K562 (cell line): ENCODE results near the gene PLOD1. TPM values are rescaled to one million over a fixed set of nuclear protein-coding genes. Genes with fewer than 3 reads are reported as not detected.
A peak's percentile ranks its signal among the peaks of the same experiment; 100 is the strongest.

Experiments
- ATF7 ChIP-seq: fragments of 450-650 bp; IDR thresholded peaks from 2 replicates; pipeline ENCODE4 v1.7.1; 2014; ENCODE audit warnings: mild to moderate bottlenecking, moderate library complexity
- BRD4 ChIP-seq: fragments of 200-600 bp; sonication (generic); IDR thresholded peaks from 2 replicates; pipeline ENCODE4 v1.6.1; 2017; ENCODE audit warnings: inconsistent platforms
- CBFA2T2 ChIP-seq: fragments of 450-650 bp; conservative IDR thresholded peaks from 2 replicates; pipeline ENCODE4 v1.6.1; 2017; ENCODE audit warnings: mild to moderate bottlenecking
- CBFA2T3 ChIP-seq: fragments of 450-650 bp; IDR thresholded peaks from 2 replicates; pipeline ENCODE4 v1.6.1; 2017
- CREM ChIP-seq: IDR thresholded peaks from 2 replicates; pipeline ENCODE4 v1.6.1; 2014; ENCODE audit warnings: antibody characterized with exemption, low read depth
- DACH1 ChIP-seq: fragments of 450-650 bp; IDR thresholded peaks from 2 replicates; pipeline ENCODE4 v1.6.1; 2018; ENCODE audit not compliant: partially characterized antibody
- E2F1 ChIP-seq: sonication (generic); formaldehyde crosslinking; IDR thresholded peaks from 2 replicates; pipeline ENCODE4 v1.8.1; 2023; ENCODE audit warnings: mild to moderate bottlenecking, missing genetic modification reagents, moderate library complexity
- FOXA3 ChIP-seq, 2 experiments: fragments of 450-650 bp in 1 of 2; sonication (generic) in 1 of 2; formaldehyde crosslinking; IDR thresholded peaks in 1 of 2; conservative IDR thresholded peaks in 1 of 2; 2 replicates each; pipeline versions ENCODE4 v1.4.0 to v1.8.0; 2020 to 2022; ENCODE audit warnings: mild to moderate bottlenecking in 2 of 2, missing genetic modification reagents in 1 of 2
- JUN ChIP-seq, 2 experiments: sonication (generic) in 1 of 2; formaldehyde crosslinking in 1 of 2; IDR thresholded peaks; 2 replicates each; pipeline versions ENCODE4 v1.6.1 to v1.8.0; 2012 to 2022; ENCODE audit warnings: borderline replicate concordance in 2 of 2, mild to moderate bottlenecking in 2 of 2, improper control_type of control experiment in 1 of 2, low read depth in 1 of 2, low read length in 1 of 2, missing genetic modification reagents in 1 of 2
- JUND ChIP-seq, 2 experiments: IDR thresholded peaks; 2 replicates in 1 of 2; 3 replicates in 1 of 2; pipeline ENCODE4 v1.6.1; 2011; ENCODE audit warnings: borderline replicate concordance in 2 of 2, low read depth in 2 of 2, low read length in 2 of 2, improper control_type of control experiment in 1 of 2, missing biosample characterization in 1 of 2, missing genetic modification characterization in 1 of 2, missing genetic modification reagents in 1 of 2
- MAX ChIP-seq: sonication (generic); formaldehyde crosslinking; IDR thresholded peaks from 2 replicates; pipeline ENCODE4 v1.9.0; 2022; ENCODE audit warnings: mild to moderate bottlenecking, missing genetic modification reagents
- MYC ChIP-seq, 2 experiments: fragments of 250-450 bp in 1 of 2; sonication (Bioruptor Pico) in 1 of 2; IDR thresholded peaks; 2 replicates each; pipeline versions ENCODE4 v1.5.1 to v1.6.1; 2012 to 2021; ENCODE audit warnings: low read depth in 2 of 2, borderline replicate concordance in 1 of 2, improper control_type of control experiment in 1 of 2, low read length in 1 of 2, mild to moderate bottlenecking in 1 of 2, moderate library complexity in 1 of 2
- PATZ1 ChIP-seq: fragments of 250-450 bp; sonication (Bioruptor Pico); IDR thresholded peaks from 2 replicates; pipeline ENCODE4 v1.5.0; 2020; ENCODE audit warnings: mild to moderate bottlenecking, borderline replicate concordance
- RAD51 ChIP-seq: fragments of 450-650 bp; IDR thresholded peaks from 2 replicates; pipeline ENCODE4 v1.7.1; 2016; ENCODE audit warnings: low read depth, mild to moderate bottlenecking, borderline replicate concordance
- RCOR1 ChIP-seq, 2 experiments: IDR thresholded peaks; 2 replicates each; pipeline ENCODE4 v1.6.1; 2012; ENCODE audit warnings: low read depth in 2 of 2, low read length in 2 of 2, borderline replicate concordance in 1 of 2, improper control_type of control experiment in 1 of 2
- RNF2 ChIP-seq: sonication (generic); IDR thresholded peaks from 2 replicates; pipeline ENCODE4 v1.6.1; 2016
- TAL1 ChIP-seq: fragments of 450-650 bp; IDR thresholded peaks from 2 replicates; pipeline ENCODE4 v1.6.1; 2016; ENCODE audit warnings: mild to moderate bottlenecking
- USF2 ChIP-seq: sonication (generic); formaldehyde crosslinking; IDR thresholded peaks from 2 replicates; pipeline ENCODE4 v1.5.0; 2020; ENCODE audit warnings: missing genetic modification reagents
- ZNF507 ChIP-seq: conservative IDR thresholded peaks from 2 replicates; pipeline ENCODE4 v1.6.1; 2017; ENCODE audit warnings: missing genetic modification characterization, missing compliant biosample characterization
- polyA plus RNA-seq, 8 experiments: library from polyadenylated mRNA; depleted of rRNA in 4 of 8; stranded (reverse) in 5 of 8; unstranded in 3 of 8; fragments of >200 nt; fragmentation: Nextera tagmentation in 2 of 8; fragmentation: Illumina TruSeq in 1 of 8; extraction: Ambion mirVana in 2 of 8; extraction: Trizol in 1 of 8; gene quantifications; 2 replicates each; pipeline versions ENCODE4 v1.2.1 to v1.2.3, GENCODE V29; 2011 to 2014; ENCODE audit warnings: inconsistent platforms in 1 of 8, missing spikeins in 1 of 8
- total RNA-seq, 7 experiments: library from RNA; depleted of rRNA in 6 of 7; stranded (reverse); fragments of >200 nt in 6 of 7; fragmentation: Illumina TruSeq in 2 of 7; extraction: Trizol in 2 of 7; gene quantifications; 2 replicates each; pipeline versions ENCODE4 v1.2.1 to v1.2.3, GENCODE V29; 2011 to 2021; ENCODE audit warnings: low replicate concordance in 1 of 7

PLOD1 gene
- total and polyA plus RNA-seq, 9 of the 15 experiments (the other 6 are each of a cell fraction or from before 2014, with no cell fraction given) = 16.6 to 90.8 (median 52.7) TPM

- TF ChIP-seq PATZ1 (CRISPR knock-in tag) (no peak), ATF7 (peak; percentile 47; the same call in 1 of the 2 replicates), ZNF507 (no peak), RNF2 (peak; percentile 56; the same call in 1 of the 2 replicates), TAL1 (0 out of 2 replicates have a peak, but pooled peaks have one; percentile 21), CBFA2T2 (0 out of 2 replicates have a peak, but pooled peaks have one; percentile 16), RAD51 (peak; percentile 53; the same call in 1 of the 2 replicates), JUND (IDR thresholded peaks at IDR 0.05; ENCODE audit: borderline replicate concordance, low read depth, low read length) (peak; percentile 43; the same call in 1 of the 2 replicates), JUND (tag; IDR thresholded peaks at IDR 0.05; ENCODE audit: borderline replicate concordance, low read depth, low read length) (peak; percentile 39; the same call in 1 of the 3 replicates), CBFA2T3 (peak; percentile 48; the same call in 1 of the 2 replicates), FOXA3 (CRISPR knock-in tag; conservative IDR thresholded peaks at IDR 0.05 in 1 of 2, IDR thresholded peaks at IDR 0.05 in 1 of 2) (no peak), BRD4 (no peak), E2F1 (CRISPR knock-in tag) (0 out of 2 replicates have a peak, but pooled peaks have one; percentile 30), MYC (IDR thresholded peaks at IDR 0.05; ENCODE audit: low read depth, low read length) (peak; percentile 88), MYC (CRISPR knock-in tag; IDR thresholded peaks at IDR 0.05; ENCODE audit: borderline replicate concordance, low read depth) (no peak), JUN (IDR thresholded peaks at IDR 0.05; ENCODE audit: borderline replicate concordance, low read depth, low read length) (peak; percentile 51; the same call in 1 of the 2 replicates), JUN (CRISPR knock-in tag; IDR thresholded peaks at IDR 0.05; ENCODE audit: borderline replicate concordance) (no peak), DACH1 (peak; percentile 62), CREM (peak; percentile 61; the same call in 1 of the 2 replicates), MAX (CRISPR knock-in tag) (peak; percentile 89), USF2 (CRISPR knock-in tag) (peak; percentile 72), RCOR1 (IDR thresholded peaks at IDR 0.05; ENCODE audit: borderline replicate concordance in 1 of 2, low read depth in 2 of 2, low read length in 2 of 2) (peak in 1 of 2 experiments; percentile 51; a peak in 1 of 4 replicates)
Observed at GRCh38 chr1:11929849-11930248, 4.7 kb upstream of the PLOD1 start (continued).
